ENCODE data around the gene MINAR1. TPM values are rescaled to one million over a fixed set of nuclear protein-coding genes. Genes with fewer than 3 reads are reported as not detected.

Gene MINAR1
- total RNA-seq, 1 donor from 2014 or later = 1.5 TPM

DNA sequence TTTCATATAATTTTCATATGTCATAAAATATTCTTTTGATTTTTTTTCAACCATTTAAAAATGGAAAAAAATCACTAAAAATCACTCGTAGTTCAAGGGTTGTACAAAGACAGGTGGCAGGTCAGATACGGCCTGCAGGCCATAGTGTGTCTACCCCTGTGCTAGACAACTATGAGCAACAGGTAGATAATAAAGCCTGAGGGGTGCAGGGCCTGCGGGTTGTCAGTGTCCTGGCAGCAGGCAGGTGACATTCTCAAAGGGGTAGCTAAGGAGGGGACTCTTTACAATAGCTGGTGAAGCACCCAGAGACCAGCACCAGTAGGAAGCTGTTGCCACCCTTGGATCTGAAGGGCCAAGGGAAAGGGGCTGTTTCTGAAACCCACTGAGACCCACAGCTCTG lies 34.4 kb downstream of the MINAR1 start:
- H3K4me2 ChIP-seq = no peak overlapping the region
- no peak overlapping the region for H3K4me3 Mint-ChIP-seq
- no peaks in the 10 kb centered on the region for H3K36me3 Mint-ChIP-seq
- H3K9me3 ChIP-seq (ENCODE audit: low read depth) = no peaks in the 10 kb centered on the region
- no peaks in the 10 kb centered on the region for H3K9me3 Mint-ChIP-seq
- no peaks in the 10 kb centered on the region for H3K4me1 ChIP-seq
- TF ChIP-seq EZH2phosphoT487 (IDR thresholded peaks at IDR 0.05) (no peak), EZH2 (IDR thresholded peaks at IDR 0.05) (no peak)
- TF ChIP-seq, protein P1, sequence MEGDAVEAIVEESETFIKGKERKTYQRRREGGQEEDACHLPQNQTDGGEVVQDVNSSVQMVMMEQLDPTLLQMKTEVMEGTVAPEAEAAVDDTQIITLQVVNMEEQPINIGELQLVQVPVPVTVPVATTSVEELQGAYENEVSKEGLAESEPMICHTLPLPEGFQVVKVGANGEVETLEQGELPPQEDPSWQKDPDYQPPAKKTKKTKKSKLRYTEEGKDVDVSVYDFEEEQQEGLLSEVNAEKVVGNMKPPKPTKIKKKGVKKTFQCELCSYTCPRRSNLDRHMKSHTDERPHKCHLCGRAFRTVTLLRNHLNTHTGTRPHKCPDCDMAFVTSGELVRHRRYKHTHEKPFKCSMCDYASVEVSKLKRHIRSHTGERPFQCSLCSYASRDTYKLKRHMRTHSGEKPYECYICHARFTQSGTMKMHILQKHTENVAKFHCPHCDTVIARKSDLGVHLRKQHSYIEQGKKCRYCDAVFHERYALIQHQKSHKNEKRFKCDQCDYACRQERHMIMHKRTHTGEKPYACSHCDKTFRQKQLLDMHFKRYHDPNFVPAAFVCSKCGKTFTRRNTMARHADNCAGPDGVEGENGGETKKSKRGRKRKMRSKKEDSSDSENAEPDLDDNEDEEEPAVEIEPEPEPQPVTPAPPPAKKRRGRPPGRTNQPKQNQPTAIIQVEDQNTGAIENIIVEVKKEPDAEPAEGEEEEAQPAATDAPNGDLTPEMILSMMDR (IDR thresholded peaks at IDR 0.05) = no peak
- H2AFZ ChIP-seq (replicated peaks) = no peak overlapping the region
- no peak overlapping the region for H3K27ac Mint-ChIP-seq
- no peaks in the 10 kb centered on the region for H3K36me3 ChIP-seq
- H3K27ac ChIP-seq = no peak overlapping the region
- no peak for DNase-seq (ENCODE audit: low spot score)
- no peaks in the 10 kb centered on the region for H3K27me3 ChIP-seq
- no peaks in the 10 kb centered on the region for H3K79me2 ChIP-seq (ENCODE audit: low read depth)
- H3K4me1 Mint-ChIP-seq = no peaks in the 10 kb centered on the region
- H3K9ac ChIP-seq = no peak overlapping the region
- H3K4me3 ChIP-seq = no peak overlapping the region
- no peaks in the 10 kb centered on the region for H3K27me3 Mint-ChIP-seq (ENCODE audit: insufficient read depth, low read depth)
- H3F3A ChIP-seq (ENCODE audit: low read depth) = no peaks in the 10 kb centered on the region
- no peaks in the 10 kb centered on the region for H4K20me1 ChIP-seq (ENCODE audit: low read depth)

DNA sequence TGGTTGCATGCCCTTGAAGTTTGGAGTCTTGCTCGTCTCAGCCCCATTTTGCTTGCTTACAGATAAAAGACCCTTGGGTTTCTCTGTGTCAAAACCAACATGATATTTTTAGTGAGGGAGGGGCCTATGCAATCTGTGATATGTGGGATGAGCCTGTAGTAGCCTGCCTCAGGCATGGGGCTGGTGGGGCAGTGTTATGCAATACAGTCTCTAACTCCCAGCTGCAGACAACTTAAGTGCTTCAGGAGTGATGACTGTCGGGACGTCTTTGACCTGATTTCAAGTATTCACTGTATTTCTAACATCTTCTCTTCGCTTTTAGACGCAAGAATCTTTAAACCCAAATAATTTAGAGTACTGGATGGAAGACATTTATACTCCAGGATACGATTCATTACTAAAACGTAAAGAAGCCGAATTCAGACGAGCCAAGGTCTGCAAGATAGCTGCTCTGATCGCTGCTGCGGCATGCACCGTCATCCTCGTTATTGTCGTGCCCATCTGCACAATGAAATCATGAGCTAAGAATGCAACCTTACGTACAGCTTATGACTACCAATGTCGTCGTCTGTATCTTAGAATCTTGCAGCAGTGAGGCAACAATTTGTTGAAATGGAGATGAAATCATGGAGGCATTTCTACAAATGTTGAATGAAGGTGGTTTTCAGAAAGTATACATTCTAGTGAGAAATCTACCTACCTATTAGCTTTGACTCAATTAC lies 35.9 kb downstream of the MINAR1 start:
- Mint-ChIP-seq H3K4me3 (no peak overlapping the region), H3K9me3 (no peaks in the 10 kb centered on the region), H3K27me3 (ENCODE audit: insufficient read depth, low read depth) (no peaks in the 10 kb centered on the region), H3K27ac (no peak overlapping the region), H3K36me3 (no peaks in the 10 kb centered on the region), H3K4me1 (no peaks in the 10 kb centered on the region)
- H3K79me2 ChIP-seq (ENCODE audit: low read depth) = no peaks in the 10 kb centered on the region
- H3K4me1 ChIP-seq = no peaks in the 10 kb centered on the region
- H3K9me3 ChIP-seq (ENCODE audit: low read depth) = no peaks in the 10 kb centered on the region
- H3K27ac ChIP-seq = no peak overlapping the region
- no peak overlapping the region for H3K4me3 ChIP-seq
- H3K36me3 ChIP-seq = no peaks in the 10 kb centered on the region
- H3F3A ChIP-seq (ENCODE audit: low read depth) = no peaks in the 10 kb centered on the region
- DNase-seq (ENCODE audit: low spot score) = no peak
- no peaks in the 10 kb centered on the region for H4K20me1 ChIP-seq (ENCODE audit: low read depth)
- no peak overlapping the region for H3K4me2 ChIP-seq
- no peak overlapping the region for H2AFZ ChIP-seq (replicated peaks)
- no peaks in the 10 kb centered on the region for H3K27me3 ChIP-seq
- no peak overlapping the region for H3K9ac ChIP-seq
- TF ChIP-seq EZH2phosphoT487 (IDR thresholded peaks at IDR 0.05) = no peak
- no peak for TF ChIP-seq EZH2 (IDR thresholded peaks at IDR 0.05)
- TF ChIP-seq, protein P1 (IDR thresholded peaks at IDR 0.05) = no peak

DNA sequence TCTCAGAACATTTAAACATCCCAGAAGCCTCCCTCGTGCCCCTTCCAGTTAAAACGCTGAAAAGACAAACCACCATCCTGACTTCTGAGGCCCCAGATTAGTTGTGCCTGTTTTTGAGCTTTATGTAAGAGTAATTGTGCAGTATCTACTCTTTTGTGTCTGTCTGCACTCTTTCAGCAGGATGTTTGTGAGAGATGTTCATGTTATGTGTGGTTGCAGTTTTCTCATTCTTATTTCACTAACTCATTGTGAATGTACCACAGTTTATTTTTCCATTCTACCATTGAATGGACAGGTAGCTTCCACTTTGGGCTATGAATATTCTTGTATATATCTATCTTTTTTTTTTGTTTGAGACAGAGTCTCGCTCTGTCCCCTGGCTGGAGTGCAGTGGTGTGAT lies 40.3 kb downstream of the MINAR1 start:
- no peaks in the 10 kb centered on the region for H3K79me2 ChIP-seq (ENCODE audit: low read depth)

More for the DNA sequence above, 40.3 kb downstream of the MINAR1 start:
- H3K4me1 Mint-ChIP-seq = no peaks in the 10 kb centered on the region
- no peak overlapping the region for H3K4me2 ChIP-seq
- no peaks in the 10 kb centered on the region for H3K36me3 ChIP-seq
- no peaks in the 10 kb centered on the region for H3K27me3 Mint-ChIP-seq (ENCODE audit: insufficient read depth, low read depth)
- no peak overlapping the region for H3K27ac Mint-ChIP-seq
- no peak overlapping the region for H3K27ac ChIP-seq
- H3K4me1 ChIP-seq = no peaks in the 10 kb centered on the region
- no peak overlapping the region for H2AFZ ChIP-seq (replicated peaks)
- no peak overlapping the region for H3K4me3 ChIP-seq
- DNase-seq (ENCODE audit: low spot score) = no peak
- no peaks in the 10 kb centered on the region for H3F3A ChIP-seq (ENCODE audit: low read depth)
- no peaks in the 10 kb centered on the region for H3K36me3 Mint-ChIP-seq
- H4K20me1 ChIP-seq (ENCODE audit: low read depth) = no peaks in the 10 kb centered on the region
- no peaks in the 10 kb centered on the region for H3K27me3 ChIP-seq
- no peaks in the 10 kb centered on the region for H3K9me3 ChIP-seq (ENCODE audit: low read depth)
- H3K9me3 Mint-ChIP-seq = no peaks in the 10 kb centered on the region
- H3K4me3 Mint-ChIP-seq = no peak overlapping the region
- no peak overlapping the region for H3K9ac ChIP-seq
- TF ChIP-seq EZH2 (IDR thresholded peaks at IDR 0.05) = no peak
- no peak for TF ChIP-seq EZH2phosphoT487 (IDR thresholded peaks at IDR 0.05)
- TF ChIP-seq, protein P1 (IDR thresholded peaks at IDR 0.05) = no peak
